HUDEP-2 (cell line): ENCODE measurements around the gene LGR5.

Experiments used
- DNase-seq, 76 experiments: peaks; one replicate each; lab custom pipeline; 2025; ENCODE audit not compliant: unreplicated experiment in 76 of 76; lab: John Stamatoyannopoulos, UW

LGR5 gene

GRCh38 chr12:71438670-71439361 lies 782 bp upstream of the LGR5 start:
- DNase-seq: no peak

GRCh38 chr12:71439362-71439612 lies 311 bp upstream of the LGR5 start:
- DNase-seq: no peak

- peak in 2 of 76 experiments; percentile 3 to 14 for DNase-seq
These were observed 756 bp downstream of the LGR5 start for GRCh38 chr12:71440345-71440762.

- DNase-seq: peak in 39 of 76 experiments; percentile 3 to 48 (median 20)
These were observed 1.5 kb downstream of the LGR5 start for GRCh38 chr12:71440763-71441748.

- no peak for DNase-seq
These were observed 2.4 kb downstream of the LGR5 start for GRCh38 chr12:71441836-71442566.

- DNase-seq: no peak
These were observed 3.0 kb downstream of the LGR5 start for GRCh38 chr12:71442567-71442931.

GRCh38 chr12:71445071-71445470 lies 5.5 kb downstream of the LGR5 start:
- DNase-seq: no peak

DNA sequence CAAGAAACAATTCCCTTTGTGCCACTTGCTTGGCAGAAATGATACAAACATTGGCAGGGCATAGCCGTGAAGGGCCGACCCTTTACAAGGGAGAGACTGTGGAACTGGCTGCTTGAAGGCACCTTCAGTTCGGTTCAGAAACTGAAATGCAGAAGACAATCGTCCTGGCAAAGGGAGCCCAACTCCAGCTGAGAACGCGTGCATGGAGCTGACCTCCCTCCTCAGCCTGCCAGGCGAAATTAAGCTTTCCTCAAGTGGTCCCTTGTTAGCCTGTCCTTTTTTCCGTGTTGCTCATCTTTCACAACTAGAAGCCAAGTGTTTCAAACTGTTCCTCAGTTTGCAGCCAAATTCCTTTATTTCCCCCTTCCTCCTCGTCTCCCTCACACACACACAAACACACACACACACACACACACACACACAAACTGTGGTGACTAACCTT lies 8.1 kb downstream of the LGR5 start:
- no peak for DNase-seq

- no peak for DNase-seq
These were observed 8.6 kb downstream of the LGR5 start for GRCh38 chr12:71448150-71448581.

- DNase-seq: no peak
These were observed 9.9 kb downstream of the LGR5 start for GRCh38 chr12:71449373-71450070.

- no peak for DNase-seq
These were observed 12.4 kb downstream of the LGR5 start for GRCh38 chr12:71452006-71452405.

DNA sequence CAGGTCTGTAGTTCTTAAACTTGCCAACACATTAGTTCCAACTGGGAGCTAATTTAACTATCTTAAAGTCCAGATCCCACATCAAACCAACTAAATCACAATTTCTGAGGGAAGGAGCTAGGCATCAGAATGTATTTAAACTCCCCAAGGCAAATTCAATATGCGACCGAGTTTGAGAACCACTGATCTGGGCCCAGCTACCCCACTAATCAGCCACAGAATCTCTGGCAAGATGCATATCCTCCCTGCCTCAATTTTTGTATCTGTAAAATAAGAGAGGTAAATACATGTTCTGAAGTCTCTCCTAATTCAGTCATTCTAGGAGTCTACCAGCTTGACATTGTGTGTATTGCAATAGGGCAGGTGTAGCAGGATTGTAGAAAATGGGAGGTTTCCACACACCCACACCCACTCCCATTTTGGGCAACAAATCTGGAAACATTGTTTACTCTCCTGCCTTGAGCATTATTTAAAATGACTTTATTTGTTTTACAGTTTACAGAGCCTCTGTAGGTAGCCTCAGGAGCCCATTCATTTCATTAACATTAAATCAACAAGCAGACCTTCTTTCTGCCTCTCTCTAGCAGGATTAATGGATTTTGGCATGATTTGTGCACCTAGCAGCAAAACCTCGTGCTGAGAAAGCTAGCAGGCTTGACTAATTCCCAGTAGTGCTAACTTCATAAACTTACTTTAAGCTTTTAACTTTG lies 15.6 kb downstream of the LGR5 start:
- DNase-seq: no peak

- no peak for DNase-seq
These were observed 16.7 kb downstream of the LGR5 start for GRCh38 chr12:71456316-71456715.

GRCh38 chr12:71456990-71457389 lies 17.4 kb downstream of the LGR5 start:
- no peak for DNase-seq

GRCh38 chr12:71460318-71460717 lies 20.7 kb downstream of the LGR5 start:
- no peak for DNase-seq

DNA sequence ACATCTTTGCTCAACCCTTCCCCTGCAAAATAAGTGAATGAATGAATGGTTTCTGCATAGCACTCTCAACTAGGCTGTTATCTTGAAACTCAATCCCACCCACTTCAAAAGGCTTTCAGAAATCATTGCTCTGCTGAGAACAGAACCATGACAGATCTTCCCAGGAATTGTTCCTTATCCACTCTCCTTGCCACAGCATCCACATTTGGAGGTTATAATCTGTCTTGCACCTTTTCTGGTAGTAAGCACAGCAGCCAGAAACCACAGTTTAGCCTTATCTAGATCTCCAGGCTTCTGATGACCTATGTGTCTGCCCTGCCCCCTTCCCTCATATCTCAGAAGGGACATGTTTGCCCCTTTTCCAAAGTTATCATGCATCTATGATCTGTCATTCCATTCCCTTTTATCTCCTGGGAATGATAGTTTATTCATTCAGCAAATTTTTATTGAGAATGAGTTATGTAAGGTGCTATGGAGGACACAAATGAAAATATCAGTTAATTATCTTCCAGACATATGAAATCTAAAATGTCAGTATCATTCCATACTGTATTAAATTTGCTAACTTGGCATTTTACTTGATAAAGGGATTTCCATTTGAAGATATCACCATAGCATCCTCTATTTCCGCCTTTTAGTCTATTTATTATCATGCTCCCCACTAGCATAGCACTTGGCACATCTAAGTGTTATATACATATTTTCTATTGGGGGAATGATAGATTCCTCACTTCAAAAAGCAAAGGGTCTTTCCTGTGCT lies 21.4 kb downstream of the LGR5 start:
- peak in 2 of 76 experiments; percentile 6 to 9 for DNase-seq

GRCh38 chr12:71461787-71462328 lies 22.3 kb downstream of the LGR5 start:
- peak in 1 of 76 experiments; percentile 7 for DNase-seq

DNA sequence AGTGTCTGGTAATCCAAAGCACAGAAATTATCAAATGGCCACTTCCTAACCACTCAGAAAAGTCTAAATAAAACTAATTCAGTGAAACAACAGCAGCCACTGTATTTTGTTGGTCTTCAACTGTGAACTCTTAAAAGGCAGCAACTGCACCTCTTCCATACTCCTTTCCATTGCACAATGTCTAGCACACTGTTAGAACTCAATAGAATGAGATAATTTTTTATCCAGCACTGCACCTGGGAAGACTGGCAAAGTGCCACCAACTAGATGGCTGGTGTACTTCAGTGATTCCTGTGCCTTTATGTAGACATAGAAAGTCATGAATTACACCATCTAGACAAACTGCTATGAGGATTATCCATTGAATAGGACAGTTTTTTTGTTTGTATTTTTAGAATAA lies 26.2 kb downstream of the LGR5 start:
- peak in 49 of 76 experiments; percentile 1 to 80 (median 23) for DNase-seq

DNA sequence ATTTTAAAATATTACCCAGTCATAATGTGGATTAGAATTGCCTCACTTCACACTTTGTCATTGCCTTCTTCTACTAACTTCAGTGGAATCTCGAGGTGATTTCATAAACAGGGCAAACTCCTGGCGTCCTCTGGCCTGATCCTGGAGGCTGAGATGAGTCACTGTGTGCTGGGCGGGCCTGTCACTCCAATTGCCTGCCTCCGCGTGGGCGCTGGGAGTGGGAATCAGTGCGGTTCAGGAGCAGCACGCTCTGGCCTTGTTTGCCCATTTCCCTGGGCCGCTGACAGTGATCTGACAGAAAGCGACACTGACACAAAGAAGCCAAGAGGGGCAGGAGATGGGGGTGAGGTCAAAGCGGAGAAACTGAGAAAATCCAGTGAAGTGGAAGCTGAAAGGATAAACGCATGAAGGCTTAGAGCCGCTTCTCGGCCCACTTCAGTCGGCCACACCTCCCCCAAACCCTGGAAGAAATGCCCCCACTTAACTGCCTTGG lies 29.7 kb downstream of the LGR5 start:
- DNase-seq: no peak
